HepG2 (cell line): ENCODE data around the gene APPBP2. TPM values are rescaled to one million over a fixed set of nuclear protein-coding genes. Genes with fewer than 3 reads are reported as not detected.

Experiments
- ATAC-seq: fragments of 200-7000 bp; cut with Tn5 transposase; 3 replicates; pipeline ENCODE4 v1.9.1; 2020; ENCODE audit warnings: mild to moderate bottlenecking, moderate library complexity
- BruUV-seq: library from RNA; stranded (reverse); fragments of 400-500 nt; replicated peaks from 2 replicates; lab custom pipeline; 2021; lab: Mats Ljungman, UMichigan
- CTCF ChIA-PET: fragments of 300-600 bp; formaldehyde crosslinking; extraction: SDS; loops from one replicate; lab custom pipeline; 2021; ENCODE audit warnings: low total read pairs, inconsistent platforms, low intra/inter-chr PET ratio; lab: Yijun Ruan, JAX
- POLR2A ChIA-PET: fragments of 350-600 bp; sonication (Branson Sonifier 250); formaldehyde crosslinking; loops from one replicate; lab custom pipeline; 2020; ENCODE audit warnings: antibody characterized with exemption, inconsistent platforms; lab: Yijun Ruan, JAX
- DNase-seq: peaks from one replicate; pipeline ENCODE4 v3.0.0-alpha.2; 2015; ENCODE audit warnings: low spot score
- FAIRE-seq: peaks from 3 replicates; lab custom pipeline; 2011; peaks lifted over from hg19 to GRCh38; lab: Jason Lieb, UNC
- H2AFZ ChIP-seq: one replicate; pipeline ENCODE4 v1.6.1; 2011; ENCODE audit warnings: low read length, inconsistent platforms
- H3K27ac ChIP-seq: fragments of 300-600 bp; 3 replicates; pipeline ENCODE4 v1.8.0; 2011; ENCODE audit warnings: mixed run types, mild to moderate bottlenecking, mixed read lengths, low read length, inconsistent platforms; ENCODE audit not compliant: insufficient read depth; ENCODE audit errors: extremely low read length
- H3K27me3 ChIP-seq, 2 experiments: fragments of 200-600 bp in 1 of 2; 2 replicates in 1 of 2; 3 replicates in 1 of 2; pipeline versions ENCODE4 v1.6.0 to v1.8.0; 2011; ENCODE audit warnings: low read length in 2 of 2, mild to moderate bottlenecking in 2 of 2, moderate library complexity in 2 of 2, inconsistent platforms in 1 of 2; ENCODE audit not compliant: insufficient read depth in 2 of 2, control insufficient read depth in 1 of 2
- H3K36me3 ChIP-seq, 2 experiments: fragments of 200-600 bp in 1 of 2; replicated peaks in 1 of 2; 2 replicates in 1 of 2; 3 replicates in 1 of 2; pipeline versions ENCODE4 v1.5.1 to v1.8.0; 2011; ENCODE audit warnings: low read length in 2 of 2, inconsistent platforms in 1 of 2; ENCODE audit not compliant: insufficient read depth in 2 of 2, control insufficient read depth in 1 of 2
- H3K4me1 ChIP-seq: 2 replicates; pipeline ENCODE4 v1.5.1; 2012; ENCODE audit warnings: low read length, inconsistent platforms; ENCODE audit not compliant: insufficient read depth
- H3K4me2 ChIP-seq: 2 replicates; pipeline ENCODE4 v1.6.0; 2011; ENCODE audit warnings: low read depth, low read length, inconsistent platforms
- H3K4me3 ChIP-seq, 3 experiments: fragments of 200-600 bp in 1 of 3; sonication (generic), shearing (Covaris generic) in 1 of 3; replicated peaks in 1 of 3; 2 replicates each; pipeline ENCODE4 v1.5.1; 2011 to 2016; ENCODE audit warnings: low read length in 3 of 3, inconsistent platforms in 2 of 3, low read depth in 2 of 3, mild to moderate bottlenecking in 2 of 3, control low read depth in 1 of 3, mixed read lengths in 1 of 3; ENCODE audit not compliant: insufficient read depth in 1 of 3
- H3K79me2 ChIP-seq: one replicate; pipeline ENCODE4 v1.6.1; 2011; ENCODE audit warnings: low read length, inconsistent platforms; ENCODE audit not compliant: insufficient read depth
- H3K9ac ChIP-seq: 2 replicates; pipeline ENCODE4 v1.6.0; 2011; ENCODE audit warnings: mild to moderate bottlenecking, low read depth, low read length, inconsistent platforms; ENCODE audit not compliant: insufficient read depth
- H3K9me3 ChIP-seq: 2 replicates; pipeline ENCODE4 v1.5.1; 2012; ENCODE audit warnings: mild to moderate bottlenecking, low read length
- H4K20me1 ChIP-seq: 2 replicates; pipeline ENCODE4 v1.6.0; 2011; ENCODE audit warnings: inconsistent platforms, mild to moderate bottlenecking, low read length, moderate library complexity; ENCODE audit not compliant: insufficient read depth
- DZIP1 ChIP-seq: sonication (generic); formaldehyde crosslinking; IDR thresholded peaks from 2 replicates; pipeline ENCODE4 v1.5.0; 2020; ENCODE audit warnings: mild to moderate bottlenecking, missing genetic modification reagents
- ETV5 ChIP-seq: IDR thresholded peaks from 2 replicates; pipeline ENCODE4 v1.6.1; 2018; ENCODE audit warnings: missing biosample characterization, missing genetic modification reagents, inconsistent platforms, borderline replicate concordance
- FOSL2 ChIP-seq: sonication (generic); formaldehyde crosslinking; IDR thresholded peaks from 2 replicates; pipeline ENCODE4 v1.4.0; 2020; ENCODE audit warnings: missing genetic modification reagents
- ISL2 ChIP-seq: sonication (generic); formaldehyde crosslinking; IDR thresholded peaks from 2 replicates; pipeline ENCODE4 v1.5.0; 2020; ENCODE audit warnings: missing genetic modification reagents
- MAFF ChIP-seq: IDR thresholded peaks from 2 replicates; pipeline ENCODE4 v1.6.1; 2011; ENCODE audit warnings: low read depth, low read length, improper control_type of control experiment
- MAFK ChIP-seq, 2 experiments: IDR thresholded peaks in 1 of 2; conservative IDR thresholded peaks in 1 of 2; 2 replicates each; pipeline ENCODE4 v1.6.1; 2011; ENCODE audit warnings: improper control_type of control experiment in 2 of 2, low read length in 2 of 2
- NFE2L2 ChIP-seq: fragments of 150-350 bp; IDR thresholded peaks from 2 replicates; pipeline ENCODE4 v1.6.1; 2014; ENCODE audit warnings: low read length
- NR2F1 ChIP-seq, 2 experiments: fragments of 450-650 bp in 1 of 2; formaldehyde crosslinking in 1 of 2; IDR thresholded peaks; 2 replicates each; pipeline versions ENCODE4 v1.5.0 to v1.6.1; 2016 to 2020; ENCODE audit warnings: mild to moderate bottlenecking in 1 of 2, missing compliant biosample characterization in 1 of 2, missing genetic modification reagents in 1 of 2, moderate library complexity in 1 of 2
- RARG ChIP-seq: sonication (generic); formaldehyde crosslinking; IDR thresholded peaks from 2 replicates; pipeline ENCODE4 v1.4.0; 2020; ENCODE audit warnings: low read depth, mild to moderate bottlenecking, missing genetic modification reagents
- RBAK ChIP-seq: sonication (generic); formaldehyde crosslinking; IDR thresholded peaks from 2 replicates; pipeline ENCODE4 v1.5.1; 2020; ENCODE audit warnings: mild to moderate bottlenecking, missing genetic modification reagents
- TP53 ChIP-seq: sonication (generic); formaldehyde crosslinking; conservative IDR thresholded peaks from 2 replicates; pipeline ENCODE4 v1.4.0; 2020; ENCODE audit warnings: missing genetic modification reagents
- ZBTB20 ChIP-seq: sonication (generic); formaldehyde crosslinking; IDR thresholded peaks from 2 replicates; pipeline ENCODE4 v1.8.1; 2023; ENCODE audit warnings: missing genetic modification reagents, low read depth, mild to moderate bottlenecking, borderline replicate concordance
- ZNF121 ChIP-seq: sonication (generic); formaldehyde crosslinking; IDR thresholded peaks from 2 replicates; pipeline ENCODE4 v1.5.0; 2020; ENCODE audit warnings: mild to moderate bottlenecking, missing genetic modification reagents
- ZNF350 ChIP-seq: sonication (generic); formaldehyde crosslinking; IDR thresholded peaks from 2 replicates; pipeline ENCODE4 v1.4.0; 2020; ENCODE audit warnings: mild to moderate bottlenecking, low read depth, missing genetic modification reagents, borderline replicate concordance
- ZNF780A ChIP-seq: sonication (generic); formaldehyde crosslinking; IDR thresholded peaks from 2 replicates; pipeline ENCODE4 v1.8.0; 2022; ENCODE audit warnings: mild to moderate bottlenecking, missing genetic modification reagents, moderate library complexity
- WGBS: methylation state at CpG from one replicate; pipeline ENCODE4 v1.1.6; 2017; ENCODE audit warnings: low lambda C conversion rate; 5-methylcytosine and 5-hydroxymethylcytosine counted together
- in situ Hi-C: cut with HindIII; loops from 2 replicates; pipeline ENCODE4 v1.10.0; 2017; ENCODE audit warnings: low pct_unique_long_range_greater_than_20kb; ENCODE audit not compliant: extremely low pct_ligation_motif_present
- intact Hi-C: fragments of 100-400 bp; cut with micrococcal nuclease; formaldehyde crosslinking; loops from one replicate; pipeline ENCODE4 v1.10.0; 2022; ENCODE audit not compliant: unreplicated experiment
- polyA plus RNA-seq, 8 experiments: library from polyadenylated mRNA; depleted of rRNA in 3 of 8; stranded (reverse) in 7 of 8; unstranded in 1 of 8; fragments of >200 nt; fragmentation: Illumina TruSeq in 4 of 8; extraction: Trizol in 4 of 8; gene quantifications; 2 replicates each; pipeline versions ENCODE4 v1.2.1 to v1.2.3, GENCODE V29; 2011 to 2016; ENCODE audit warnings: low read depth in 4 of 8, missing spikeins in 1 of 8, mixed read lengths in 1 of 8; ENCODE audit not compliant: insufficient read depth in 1 of 8
- total RNA-seq, 5 experiments: library from RNA; depleted of rRNA; stranded (reverse); fragments of >200 nt; fragmentation: Illumina TruSeq; extraction: Trizol; gene quantifications; 2 replicates each; pipeline ENCODE4 v1.2.3, GENCODE V29; 2016; ENCODE audit warnings: low read depth in 1 of 5

Gene APPBP2
- total and polyA plus RNA-seq, 2 of the 13 experiments (the other 11 are each of a cell fraction or from before 2014, with no cell fraction given): 17.5 to 45.8 TPM

- Histone ChIP-seq H3K9ac (no peak overlapping the region), H3K27me3 (no peaks in the 10 kb centered on the region), H3K36me3 (peaks cover 9 to 21% of the 10 kb centered on the region in 2 experiments; a peak in 4 of 5 replicates), H3K4me1 (peaks cover 18% of the 10 kb centered on the region), H3K79me2 (peaks cover 73% of the 10 kb centered on the region), H3K9me3 (no peaks in the 10 kb centered on the region), H3K4me3 (no peak overlapping the region), H4K20me1 (peaks cover 11% of the 10 kb centered on the region), H2AFZ (no peak overlapping the region), H3K27ac (no peak overlapping the region), H3K4me2 (no peak overlapping the region)
- FAIRE-seq (no peak), DNase-seq (no peak), ATAC-seq (no peak)
- intact Hi-C loops (no loop called here), in situ Hi-C loops (no loop called here)
- no TSS peak for BruUV-seq
- WGBS: 98% methylated on average over 4 of the region's 4 CpGs
- ChIA-PET POLR2A (no interaction called here), CTCF (no interaction called here)
- no peak for TF ChIP-seq ZNF350 (CRISPR knock-in tag)
- TF ChIP-seq ZNF121 (CRISPR knock-in tag): peak; percentile 90
- no peak for TF ChIP-seq ZBTB20 (CRISPR knock-in tag)
- no peak for TF ChIP-seq NFE2L2
- TF ChIP-seq FOSL2 (CRISPR knock-in tag): peak; percentile 59
- 0 out of 4 replicates have a peak, but pooled peaks of 1 of the 2 experiments have one; percentile 16 for TF ChIP-seq NR2F1 (CRISPR knock-in tag; IDR thresholded peaks at IDR 0.05)
- TF ChIP-seq RARG (CRISPR knock-in tag): no peak
Observed at GRCh38 chr17:60510031-60510430, 16.0 kb downstream of the APPBP2 start.

- no peak overlapping the region for H3K4me3 ChIP-seq
- H3K36me3 ChIP-seq: peaks cover 9 to 24% of the 10 kb centered on the region in 2 experiments
- POLR2A ChIA-PET: interaction anchor here (1.7 kb wide), 1 partner anchor 18 kb away, joined by 6 read pairs; the partner anchor contains the start of gene APPBP2
- WGBS: 87% methylated on average over 1 of the region's 1 CpG
- intact Hi-C loops (no loop called here), in situ Hi-C loops (no loop called here)
- DNase-seq (no peak), ATAC-seq (no peak), FAIRE-seq (no peak)
- BruUV-seq: no TSS peak
- H3K9ac ChIP-seq: no peak overlapping the region
- no peaks in the 10 kb centered on the region for H3K27me3 ChIP-seq
- H3K4me2 ChIP-seq: no peak overlapping the region
- peaks cover 6% of the 10 kb centered on the region; the same call in 1 of the 2 replicates for H3K4me1 ChIP-seq
- no peak overlapping the region for H3K27ac ChIP-seq
- peaks cover 75% of the 10 kb centered on the region for H3K79me2 ChIP-seq
- no peak overlapping the region for H2AFZ ChIP-seq
- TF ChIP-seq MAFK (conservative IDR thresholded peaks at IDR 0.05 in 1 of 2, IDR thresholded peaks at IDR 0.05 in 1 of 2; ENCODE audit: low read length in 2 of 2) (peak; percentile 70 to 74), ZNF780A (CRISPR knock-in tag) (no peak), RBAK (no peak), ETV5 (CRISPR knock-in tag) (no peak), ISL2 (no peak), TP53 (CRISPR knock-in tag) (no peak), DZIP1 (CRISPR knock-in tag) (no peak), MAFF (peak; percentile 54)
- CTCF ChIA-PET: no interaction called here
- H4K20me1 ChIP-seq: peaks cover 14% of the 10 kb centered on the region
- no peaks in the 10 kb centered on the region for H3K9me3 ChIP-seq
Observed at GRCh38 chr17:60508384-60508980, 17.6 kb downstream of the APPBP2 start.
